ENCODE data around the gene RPN1. TPM values are rescaled to one million over a fixed set of nuclear protein-coding genes. Genes with fewer than 3 reads are reported as not detected.
"Not testable (repeated sequence)": the region's sequence is repeated elsewhere in the genome, so short reads cannot be mapped to it uniquely, and the experiment has no call there.

RPN1 gene
- polyA plus RNA-seq, 4 donors = 43.2 to 270 (median 140) TPM

DNA sequence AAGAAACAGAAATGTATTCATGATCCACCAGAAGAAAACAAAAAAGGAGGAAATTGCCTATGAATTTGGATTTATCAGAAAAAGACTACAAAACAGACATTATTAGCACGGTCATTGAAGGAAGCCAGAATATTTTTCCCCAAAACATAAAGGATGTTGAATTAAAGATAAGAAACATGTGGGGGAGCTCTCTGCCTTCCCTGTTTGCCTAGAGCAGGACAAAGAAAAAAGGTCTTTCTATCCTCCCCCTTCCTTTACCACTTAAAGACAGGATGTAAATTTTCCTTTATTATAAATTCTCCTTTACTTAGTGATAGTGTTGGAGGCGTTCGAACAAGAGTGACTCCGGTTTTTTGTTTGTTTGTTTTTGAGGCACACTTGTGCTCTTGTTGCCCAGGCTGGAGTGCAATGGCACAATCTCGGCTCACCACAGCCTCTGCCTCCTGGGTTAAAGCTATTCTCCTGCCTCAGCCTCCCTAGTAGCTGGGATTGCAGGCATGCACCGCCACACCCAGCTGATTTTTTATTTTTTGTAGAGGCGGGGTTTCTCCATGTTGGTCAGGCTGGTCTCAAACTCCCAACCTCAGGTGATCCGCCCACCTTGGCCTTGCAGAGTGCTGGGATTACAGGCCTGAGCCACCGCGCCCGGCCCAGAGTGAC is 14.9 kb upstream of the RPN1 start:
- 65 to 78% (median 66%) methylated on average over 11 of the region's 11 CpGs for WGBS, 3 donors
- FAIRE-seq = no peak
- Histone ChIP-seq H3K36me3 (ENCODE audit: control insufficient read depth in 3 of 3, insufficient read depth in 2 of 3, low read depth in 1 of 3, low read length in 3 of 3) (no peaks in the 10 kb centered on the region), H3K4me1 (ENCODE audit: control insufficient read depth in 3 of 3, insufficient read depth in 2 of 3, low read depth in 1 of 3, low read length in 2 of 3) (no peaks in the 10 kb centered on the region), H3K4me3 (ENCODE audit: low read depth in 1 of 3, low read length in 3 of 3) (no peak overlapping the region), H3K27me3 (ENCODE audit: control insufficient read depth in 3 of 3, insufficient read depth in 3 of 3, low read length in 3 of 3) (peaks cover 0 to 3% (median 0%) of the 10 kb centered on the region in 3 donors), H3K27ac (ENCODE audit: low read depth in 1 of 3, low read length in 2 of 3) (no peak overlapping the region), H3K9me3 (ENCODE audit: control insufficient read depth in 2 of 2, insufficient read depth in 1 of 2, low read depth in 1 of 2, low read length in 1 of 2) (no peaks in the 10 kb centered on the region)
- no peak for DNase-seq

GRCh38 chr3:128663151-128663550 is 12.5 kb upstream of the RPN1 start:
- Histone ChIP-seq H3K36me3 (ENCODE audit: control insufficient read depth in 3 of 3, insufficient read depth in 2 of 3, low read depth in 1 of 3, low read length in 3 of 3) (no peaks in the 10 kb centered on the region), H3K27me3 (ENCODE audit: control insufficient read depth in 3 of 3, insufficient read depth in 3 of 3, low read length in 3 of 3) (peaks cover 0 to 3% (median 0%) of the 10 kb centered on the region in 3 donors), H3K27ac (ENCODE audit: low read depth in 1 of 3, low read length in 2 of 3) (no peak overlapping the region), H3K4me1 (ENCODE audit: control insufficient read depth in 3 of 3, insufficient read depth in 2 of 3, low read depth in 1 of 3, low read length in 2 of 3) (no peaks in the 10 kb centered on the region), H3K4me3 (ENCODE audit: low read depth in 1 of 3, low read length in 3 of 3) (no peak overlapping the region), H3K9me3 (ENCODE audit: control insufficient read depth in 2 of 2, insufficient read depth in 1 of 2, low read depth in 1 of 2, low read length in 1 of 2) (no peaks in the 10 kb centered on the region)
- DNase-seq = no peak
- 76 to 77% (median 77%) methylated on average over 4 of the region's 4 CpGs for WGBS, 3 donors
- no peak for FAIRE-seq

- Histone ChIP-seq H3K4me3 (ENCODE audit: low read depth in 1 of 3, low read length in 3 of 3) (no peak overlapping the region), H3K4me1 (ENCODE audit: control insufficient read depth in 3 of 3, insufficient read depth in 2 of 3, low read depth in 1 of 3, low read length in 2 of 3) (no peaks in the 10 kb centered on the region), H3K27ac (ENCODE audit: low read depth in 1 of 3, low read length in 2 of 3) (no peak overlapping the region), H3K27me3 (ENCODE audit: control insufficient read depth in 3 of 3, insufficient read depth in 3 of 3, low read length in 3 of 3) (peaks cover 0 to 2% (median 0%) of the 10 kb centered on the region in 3 donors), H3K9me3 (ENCODE audit: control insufficient read depth in 2 of 2, insufficient read depth in 1 of 2, low read depth in 1 of 2, low read length in 1 of 2) (peaks cover 0 to 3% of the 10 kb centered on the region in 2 donors), H3K36me3 (ENCODE audit: control insufficient read depth in 3 of 3, insufficient read depth in 2 of 3, low read depth in 1 of 3, low read length in 3 of 3) (no peaks in the 10 kb centered on the region)
- DNase-seq (no peak), FAIRE-seq (no peak)
- WGBS, 3 donors = 73 to 84% (median 75%) methylated on average over 3 of the region's 3 CpGs
These were observed 4.9 kb upstream of the RPN1 start for GRCh38 chr3:128655531-128655930.

GRCh38 chr3:128653993-128654805 is 3.6 kb upstream of the RPN1 start:
- not testable (repeated sequence) for DNase-seq; H3K4me3 ChIP-seq (ENCODE audit: low read depth in 1 of 3, low read length in 3 of 3); H3K27ac ChIP-seq (ENCODE audit: low read depth in 1 of 3, low read length in 2 of 3); H3K27me3 ChIP-seq (ENCODE audit: control insufficient read depth in 3 of 3, insufficient read depth in 3 of 3, low read length in 3 of 3); FAIRE-seq; H3K36me3 ChIP-seq (ENCODE audit: control insufficient read depth in 3 of 3, insufficient read depth in 2 of 3, low read depth in 1 of 3, low read length in 3 of 3); H3K9me3 ChIP-seq (ENCODE audit: control insufficient read depth in 2 of 2, insufficient read depth in 1 of 2, low read depth in 1 of 2, low read length in 1 of 2); H3K4me1 ChIP-seq (ENCODE audit: control insufficient read depth in 3 of 3, insufficient read depth in 2 of 3, low read depth in 1 of 3, low read length in 2 of 3)
- WGBS, 3 donors = 70 to 79% (median 72%) methylated on average over 24 of the region's 24 CpGs

DNA sequence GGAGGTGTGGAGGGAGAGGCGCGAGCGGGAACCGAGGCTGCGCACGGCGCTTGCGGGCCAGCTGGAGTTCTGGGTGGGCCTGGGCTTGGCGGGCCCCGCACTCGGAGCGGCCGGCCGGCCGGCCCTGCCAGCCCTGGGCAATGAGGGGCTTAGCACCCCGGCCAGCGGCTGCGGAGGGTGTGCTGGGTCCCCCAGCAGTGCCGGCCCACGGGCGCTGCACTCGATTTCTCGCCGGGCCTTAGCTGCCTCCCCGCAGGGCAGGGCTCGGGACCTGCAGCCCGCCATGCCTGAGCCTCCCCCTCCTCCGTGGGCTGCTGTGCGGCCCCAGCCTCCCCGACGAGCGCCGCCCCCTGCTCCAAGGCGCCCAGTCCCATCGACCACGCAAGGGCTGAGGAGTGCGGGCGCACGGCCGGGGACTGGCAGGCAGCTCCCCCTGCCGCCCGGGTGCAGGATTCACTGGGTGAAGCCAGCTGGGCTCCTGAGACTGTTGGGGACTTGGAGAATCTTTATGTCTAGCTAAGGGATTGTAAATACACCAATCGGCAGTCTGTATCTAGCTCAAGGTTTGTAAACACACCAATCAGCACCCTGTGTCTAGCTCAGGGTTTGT is 2.9 kb upstream of the RPN1 start:
- not testable (repeated sequence) for H3K9me3 ChIP-seq (ENCODE audit: control insufficient read depth in 2 of 2, insufficient read depth in 1 of 2, low read depth in 1 of 2, low read length in 1 of 2); H3K4me1 ChIP-seq (ENCODE audit: control insufficient read depth in 3 of 3, insufficient read depth in 2 of 3, low read depth in 1 of 3, low read length in 2 of 3); H3K36me3 ChIP-seq (ENCODE audit: control insufficient read depth in 3 of 3, insufficient read depth in 2 of 3, low read depth in 1 of 3, low read length in 3 of 3); H3K27ac ChIP-seq (ENCODE audit: low read depth in 1 of 3, low read length in 2 of 3); FAIRE-seq; H3K27me3 ChIP-seq (ENCODE audit: control insufficient read depth in 3 of 3, insufficient read depth in 3 of 3, low read length in 3 of 3); H3K4me3 ChIP-seq (ENCODE audit: low read depth in 1 of 3, low read length in 3 of 3)
- 56 to 75% (median 68%) methylated on average over 18 to 43 of the region's 43 CpGs for WGBS, 3 donors
- peak in 1 of 2 donors; percentile 43 for DNase-seq

DNA sequence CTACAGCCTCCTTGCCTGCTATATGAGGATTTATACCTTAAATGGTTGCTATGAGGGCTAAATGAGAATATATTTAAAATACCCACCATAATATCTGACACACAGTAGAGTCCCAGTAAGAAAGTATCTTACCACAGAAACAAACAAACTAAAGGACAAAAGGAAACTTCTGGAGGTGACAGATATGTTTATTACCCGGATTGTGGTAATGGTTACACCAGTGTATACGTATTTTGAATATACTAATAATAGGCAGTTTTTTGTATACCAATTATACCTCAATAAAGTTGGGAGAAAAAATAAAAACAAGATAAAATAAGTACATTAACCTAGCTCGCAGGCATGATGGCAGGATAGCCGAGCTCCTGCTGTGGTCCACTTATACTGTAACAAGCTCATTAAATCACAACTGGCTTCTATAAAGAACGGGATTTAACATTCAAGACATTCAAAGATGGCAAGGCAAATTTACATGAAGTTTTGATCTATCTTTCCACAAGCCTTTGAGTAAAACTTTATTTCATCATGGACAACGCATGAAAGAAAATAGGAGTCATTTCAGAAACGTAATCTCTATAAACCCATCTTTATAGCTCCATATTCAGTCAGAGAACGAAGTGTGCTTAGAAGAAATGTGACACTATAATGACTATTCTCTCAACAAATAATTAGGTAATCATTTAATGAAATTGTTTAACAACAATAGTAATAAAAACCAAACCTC is 1.5 kb downstream of the RPN1 start:
- DNase-seq (peak; percentile 20 to 30), FAIRE-seq (no peak)
- Histone ChIP-seq H3K36me3 (ENCODE audit: control insufficient read depth in 3 of 3, insufficient read depth in 2 of 3, low read depth in 1 of 3, low read length in 3 of 3) (peaks cover 4 to 11% (median 5%) of the 10 kb centered on the region in 3 donors), H3K9me3 (ENCODE audit: control insufficient read depth in 2 of 2, insufficient read depth in 1 of 2, low read depth in 1 of 2, low read length in 1 of 2) (peaks cover 0 to 3% of the 10 kb centered on the region in 2 donors), H3K27ac (ENCODE audit: low read depth in 1 of 3, low read length in 2 of 3) (peak overlapping the region in 1 of 3 donors; percentile 49), H3K4me3 (ENCODE audit: low read depth in 1 of 3, low read length in 3 of 3) (peak overlapping the region; percentile 41 to 99 (median 99)), H3K4me1 (ENCODE audit: control insufficient read depth in 3 of 3, insufficient read depth in 2 of 3, low read depth in 1 of 3, low read length in 2 of 3) (peaks cover 0 to 3% (median 0%) of the 10 kb centered on the region in 3 donors), H3K27me3 (ENCODE audit: control insufficient read depth in 3 of 3, insufficient read depth in 3 of 3, low read length in 3 of 3) (peaks cover 0 to 2% (median 0%) of the 10 kb centered on the region in 3 donors)
- 6 to 20% (median 6%) methylated on average over 8 of the region's 8 CpGs for WGBS, 3 donors

DNA sequence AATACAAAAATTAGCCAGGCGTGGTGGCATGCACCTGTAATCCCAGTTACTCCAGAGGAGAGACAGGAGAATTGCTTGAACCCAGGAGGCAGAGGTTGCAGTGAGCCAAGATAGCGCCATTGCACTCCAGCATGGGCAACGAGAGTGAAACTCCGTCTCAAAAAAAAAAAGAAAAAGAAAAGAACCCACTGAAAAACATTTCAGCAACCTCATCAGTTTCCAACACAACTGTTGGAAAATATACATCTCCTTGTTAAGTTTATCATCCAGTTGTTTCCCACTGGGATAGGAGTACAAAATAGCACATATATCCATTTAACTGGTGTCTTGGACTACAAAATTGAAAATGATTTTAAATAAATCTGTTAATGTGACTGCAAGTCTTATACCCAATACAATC is 2.2 kb downstream of the RPN1 start:
- no peak overlapping the region for H3K4me3 ChIP-seq (ENCODE audit: low read depth in 1 of 3, low read length in 3 of 3)
- H3K27me3 ChIP-seq (ENCODE audit: control insufficient read depth in 3 of 3, insufficient read depth in 3 of 3, low read length in 3 of 3) = peaks cover 0 to 2% (median 0%) of the 10 kb centered on the region in 3 donors
- peaks cover 9 to 17% (median 9%) of the 10 kb centered on the region in 3 donors for H3K36me3 ChIP-seq (ENCODE audit: control insufficient read depth in 3 of 3, insufficient read depth in 2 of 3, low read depth in 1 of 3, low read length in 3 of 3)
- H3K27ac ChIP-seq (ENCODE audit: low read depth in 1 of 3, low read length in 2 of 3) = peak overlapping the region in 1 of 3 donors; percentile 49
- peaks cover 0 to 3% (median 0%) of the 10 kb centered on the region in 3 donors for H3K4me1 ChIP-seq (ENCODE audit: control insufficient read depth in 3 of 3, insufficient read depth in 2 of 3, low read depth in 1 of 3, low read length in 2 of 3)
- 62 to 66% (median 65%) methylated on average over 4 of the region's 4 CpGs for WGBS, 3 donors
- no peak for FAIRE-seq
- DNase-seq = no peak
- H3K9me3 ChIP-seq (ENCODE audit: control insufficient read depth in 2 of 2, insufficient read depth in 1 of 2, low read depth in 1 of 2, low read length in 1 of 2) = peaks cover 0 to 3% of the 10 kb centered on the region in 2 donors

DNA sequence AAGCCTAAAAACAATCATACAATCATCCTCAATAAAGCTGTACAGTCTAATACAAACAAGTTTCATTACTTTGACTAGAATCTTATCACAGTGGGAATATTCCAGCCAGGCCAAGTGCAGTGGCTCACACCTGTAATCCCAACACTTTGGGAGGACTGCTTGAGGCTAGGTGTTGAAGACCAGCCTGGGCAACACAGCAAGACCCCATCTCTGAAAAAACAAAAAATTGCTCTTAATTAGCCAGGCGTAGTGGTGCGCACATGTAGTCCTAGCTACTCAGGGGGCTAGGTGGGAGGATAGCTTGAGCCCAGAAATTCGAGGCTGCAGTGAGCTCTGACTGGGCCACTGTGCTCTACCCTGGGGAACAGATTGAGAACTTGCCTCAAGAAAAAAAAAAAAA is 3.3 kb downstream of the RPN1 start:
- WGBS, 3 donors = 85 to 93% (median 92%) methylated on average over 3 of the region's 3 CpGs
- Histone ChIP-seq H3K4me3 (ENCODE audit: low read depth in 1 of 3, low read length in 3 of 3) (no peak overlapping the region), H3K9me3 (ENCODE audit: control insufficient read depth in 2 of 2, insufficient read depth in 1 of 2, low read depth in 1 of 2, low read length in 1 of 2) (peaks cover 0 to 3% of the 10 kb centered on the region in 2 donors), H3K36me3 (ENCODE audit: control insufficient read depth in 3 of 3, insufficient read depth in 2 of 3, low read depth in 1 of 3, low read length in 3 of 3) (peaks cover 9 to 27% (median 10%) of the 10 kb centered on the region in 3 donors), H3K4me1 (ENCODE audit: control insufficient read depth in 3 of 3, insufficient read depth in 2 of 3, low read depth in 1 of 3, low read length in 2 of 3) (peaks cover 0 to 3% (median 0%) of the 10 kb centered on the region in 3 donors), H3K27ac (ENCODE audit: low read depth in 1 of 3, low read length in 2 of 3) (no peak overlapping the region), H3K27me3 (ENCODE audit: control insufficient read depth in 3 of 3, insufficient read depth in 3 of 3, low read length in 3 of 3) (peaks cover 0 to 1% (median 0%) of the 10 kb centered on the region in 3 donors)
- no peak for FAIRE-seq
- DNase-seq = no peak

All from small intestine (tissue), 7 donors.